Activated CD8-positive, alpha-beta memory T cell treated with anti-CD3 and anti-CD28 coated beads for 4 hours (primary cell): ENCODE data around the gene FAM120A.

Source experiments
- DNase-seq, 2 donors: peaks; one replicate each; pipeline ENCODE4 v3.0.0-alpha.2; 2020; ENCODE audit warnings: low read depth in 2 of 2

The FAM120A gene

DNA sequence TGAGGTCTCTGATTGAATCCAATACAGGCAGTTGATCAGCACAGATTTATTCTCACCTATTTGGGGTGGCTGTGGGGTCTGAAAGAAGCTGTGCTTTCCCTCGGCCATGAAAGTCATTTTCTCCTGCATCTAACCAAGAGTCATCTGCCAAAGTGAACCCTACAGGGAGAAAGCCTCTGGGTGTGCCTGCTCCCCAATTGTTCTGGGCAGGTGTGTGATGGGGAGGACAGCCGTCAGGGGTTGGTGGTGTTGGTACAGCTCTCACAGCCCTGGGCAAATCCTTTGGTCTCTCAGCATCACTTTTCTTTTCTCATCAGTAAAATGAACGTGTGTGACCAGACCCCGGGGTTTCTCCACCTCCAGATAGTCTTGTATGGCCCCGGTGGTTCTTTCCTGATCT lies 127.4 kb downstream of the FAM120A start:
- no peak for DNase-seq

- DNase-seq = no peak
Observed at GRCh38 chr9:93579711-93580516, 128.4 kb downstream of the FAM120A start.

- no peak for DNase-seq
Observed at GRCh38 chr9:93580654-93581380, 129.3 kb downstream of the FAM120A start.

- no peak for DNase-seq
Observed at GRCh38 chr9:93582115-93582514, 130.6 kb downstream of the FAM120A start.

GRCh38 chr9:93582550-93582949 lies 131.1 kb downstream of the FAM120A start:
- DNase-seq = no peak

GRCh38 chr9:93585259-93585658 lies 133.8 kb downstream of the FAM120A start:
- DNase-seq = no peak

DNA sequence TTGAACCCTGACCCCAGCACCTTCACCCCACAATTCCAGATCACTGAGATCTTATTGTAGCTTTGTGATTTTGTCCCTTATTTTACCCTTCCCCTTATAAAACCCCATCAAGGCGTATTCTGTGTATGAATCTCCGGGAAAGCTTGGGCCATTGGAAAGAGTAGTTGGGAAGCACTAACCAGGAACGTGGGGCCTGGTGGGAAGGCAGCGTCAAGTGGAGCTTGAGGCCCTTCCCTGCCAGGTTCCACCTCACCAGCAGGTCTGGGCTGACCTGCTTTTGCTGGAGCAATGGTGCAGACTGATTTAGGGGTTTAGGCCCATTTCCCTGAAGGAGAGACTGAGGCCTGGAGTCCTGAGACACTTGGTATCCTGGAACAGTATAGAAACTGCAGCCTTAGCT lies 134.2 kb downstream of the FAM120A start:
- no peak for DNase-seq

GRCh38 chr9:93586290-93587057 lies 135.0 kb downstream of the FAM120A start:
- no peak for DNase-seq

DNA sequence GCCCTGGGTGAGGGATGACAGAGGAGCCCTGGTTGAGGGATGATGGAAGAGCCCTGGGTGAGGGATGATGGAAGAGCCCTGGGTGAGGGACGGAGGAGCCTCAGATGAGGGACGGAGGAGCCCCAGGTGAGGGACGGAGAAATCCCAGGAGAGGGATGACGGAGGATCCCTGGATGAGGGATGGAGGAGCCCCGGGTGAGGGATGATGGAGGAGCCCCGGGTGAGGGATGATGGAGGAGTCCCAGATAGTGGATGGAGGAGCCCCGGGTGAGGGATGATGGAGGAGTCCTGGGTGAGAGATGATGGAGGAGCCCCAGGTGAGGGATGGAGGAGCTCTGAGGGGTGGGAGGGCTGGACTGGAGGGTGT lies 135.8 kb downstream of the FAM120A start:
- DNase-seq = no peak

- DNase-seq = no peak
Observed at GRCh38 chr9:93587651-93588347, 136.3 kb downstream of the FAM120A start.

GRCh38 chr9:93588641-93589609 lies 137.4 kb downstream of the FAM120A start:
- DNase-seq = no peak

DNA sequence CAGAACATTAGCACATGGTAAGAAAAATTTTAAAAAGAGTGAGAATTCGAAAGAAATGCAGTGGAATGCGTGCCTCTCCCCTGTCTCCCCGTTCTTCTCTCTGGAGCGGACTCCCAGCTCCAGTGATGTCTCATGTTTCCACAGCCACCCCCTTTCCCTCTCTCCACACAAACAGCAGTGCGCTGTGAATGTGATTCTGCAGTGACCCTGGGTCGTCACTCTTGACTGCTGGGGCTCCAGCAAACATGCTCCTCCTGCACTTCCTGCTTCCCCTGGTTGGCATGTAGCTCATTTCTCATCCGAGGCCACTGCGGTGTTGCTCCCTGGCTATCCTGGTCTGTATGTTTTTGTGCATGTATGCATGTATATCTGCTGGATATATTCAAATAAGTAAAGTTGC lies 138.2 kb downstream of the FAM120A start:
- DNase-seq = no peak

- no peak for DNase-seq
Observed at GRCh38 chr9:93590609-93591234, 139.2 kb downstream of the FAM120A start.

DNA sequence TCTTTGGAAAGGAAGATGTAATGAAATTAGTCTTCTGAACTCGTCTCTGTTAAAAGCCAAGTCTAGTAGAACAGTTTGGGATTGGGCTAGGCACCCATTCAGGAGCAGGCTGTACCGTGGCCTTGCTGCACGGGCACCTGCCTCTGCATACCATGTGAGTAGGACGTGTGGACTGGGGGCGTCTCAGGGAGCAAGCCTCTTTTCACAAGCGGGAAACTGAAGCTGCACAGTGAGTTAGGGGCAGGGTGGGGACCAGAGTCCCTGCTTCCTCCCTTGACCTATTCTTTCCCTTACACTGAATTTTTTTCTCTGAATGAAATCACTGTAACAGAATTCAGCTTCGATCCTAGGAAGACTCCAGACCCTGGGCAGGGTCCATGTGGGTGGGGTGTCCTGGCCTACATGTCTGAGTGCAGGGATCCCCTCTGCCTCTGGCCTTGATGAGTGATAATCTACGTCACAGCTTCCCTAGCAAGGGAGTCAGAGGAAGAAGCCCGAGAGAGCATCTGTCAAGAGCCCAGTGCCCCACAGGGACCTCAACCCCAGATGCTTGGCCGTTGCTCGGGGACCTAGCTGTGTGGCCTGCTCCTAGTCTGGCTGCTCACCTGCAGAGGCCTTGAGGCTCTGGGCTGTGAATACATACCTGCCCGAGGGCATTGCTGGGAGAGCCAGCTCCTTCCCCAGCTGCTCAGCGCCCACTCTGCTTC lies 140.0 kb downstream of the FAM120A start:
- no peak for DNase-seq

DNA sequence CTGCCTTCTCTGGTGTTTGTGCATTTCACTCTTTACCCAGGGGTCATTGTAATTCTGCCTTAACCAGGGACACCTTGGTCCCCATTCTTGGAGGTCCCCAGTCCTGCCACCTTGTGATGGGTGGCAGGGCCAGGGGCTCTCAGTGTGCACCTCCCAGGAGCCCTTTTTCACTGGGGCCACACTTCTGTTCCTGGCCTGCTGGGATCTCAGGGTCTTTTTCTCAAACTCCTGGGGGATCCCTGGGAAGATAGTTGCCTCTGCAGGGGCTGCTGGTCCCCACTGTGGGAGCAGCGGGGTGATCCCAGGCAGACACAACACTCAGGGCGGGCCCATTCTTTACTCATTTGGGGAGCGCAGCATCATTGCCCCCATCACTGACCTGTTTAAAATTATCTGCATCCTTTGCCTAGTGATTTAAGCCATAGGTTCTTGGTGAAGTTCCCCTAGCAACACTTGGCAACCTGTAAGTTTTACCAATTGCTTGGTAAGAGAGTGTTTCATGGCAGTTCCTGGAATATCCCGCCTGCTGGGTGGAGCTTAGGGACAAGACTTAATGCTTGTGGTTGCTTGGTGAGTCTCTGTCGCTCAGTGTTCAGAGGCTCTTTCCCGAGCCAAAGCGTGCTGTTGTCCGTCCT lies 140.6 kb downstream of the FAM120A start:
- no peak for DNase-seq

DNA sequence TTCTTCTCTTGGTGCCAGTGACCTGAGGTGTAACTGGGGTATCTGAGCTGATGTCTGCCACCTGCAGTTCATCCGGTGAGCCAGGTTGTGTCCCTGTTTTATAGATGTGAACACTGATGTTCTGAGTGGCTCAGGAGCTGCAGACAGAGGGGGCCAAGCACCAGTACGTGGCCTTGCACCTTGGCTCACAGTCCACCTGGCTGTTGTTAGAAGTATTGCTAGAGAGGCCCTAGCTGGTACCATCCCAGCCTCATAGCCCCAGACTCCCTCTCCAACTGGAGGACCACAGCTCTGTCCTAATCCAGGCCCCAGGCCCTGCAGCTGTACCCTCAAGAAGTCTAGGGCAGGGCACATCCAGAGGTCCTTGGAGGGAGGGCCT lies 141.1 kb downstream of the FAM120A start:
- DNase-seq = no peak

- DNase-seq = no peak
Observed at GRCh38 chr9:93593144-93593658, 141.7 kb downstream of the FAM120A start.

DNA sequence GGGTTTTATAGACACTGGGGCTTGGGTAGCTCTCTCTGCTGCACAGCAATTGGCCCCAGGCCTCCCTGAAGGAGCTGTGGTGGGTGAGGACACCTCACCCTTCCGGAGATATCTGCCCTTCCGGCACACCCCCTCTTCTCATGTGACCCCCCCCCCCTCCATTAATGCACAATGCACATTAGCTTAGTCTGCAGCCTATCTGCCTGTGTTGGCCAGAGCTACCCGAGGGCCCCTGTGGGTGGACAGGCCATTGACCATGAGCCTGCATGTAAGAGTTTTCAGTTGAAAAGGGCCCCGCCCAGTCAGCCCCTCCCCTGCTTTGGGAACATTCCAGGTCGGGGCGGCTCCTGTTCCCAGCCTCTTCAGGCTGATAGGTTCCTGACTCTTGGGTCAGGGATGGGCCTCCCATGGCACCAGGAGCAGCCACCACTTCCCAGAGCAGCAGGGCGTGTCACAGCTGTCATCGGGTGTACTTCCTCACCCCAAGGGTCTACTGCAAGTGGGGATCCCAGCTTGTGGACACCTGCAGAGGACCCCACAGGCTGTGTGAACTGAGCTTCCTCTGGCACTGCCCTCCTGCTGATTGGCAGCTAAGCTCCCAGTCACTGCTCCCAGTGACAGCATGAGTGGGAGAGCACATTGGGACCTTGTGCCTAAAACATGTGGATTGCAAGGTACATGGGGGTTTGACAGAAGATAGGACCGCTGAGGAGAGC lies 142.7 kb downstream of the FAM120A start:
- no peak for DNase-seq
